CD14-positive monocyte (primary cell): ENCODE measurements around the gene OPN5. TPM values are rescaled to one million over a fixed set of nuclear protein-coding genes. Genes with fewer than 3 reads are reported as not detected.

Source experiments
- DNase-seq, 3 donors: peaks; one replicate each; pipeline ENCODE4 v3.0.0-alpha.2; 2011 to 2022
- H2AFZ ChIP-seq: 2 replicates; pipeline ENCODE4 v1.6.0; 2012; ENCODE audit warnings: mild to moderate bottlenecking, low read depth, low read length, inconsistent platforms; ENCODE audit not compliant: insufficient read depth, poor library complexity, severe bottlenecking
- H3K27ac ChIP-seq, 2 donors: 1 replicate in 1 of 2; 2 replicates in 1 of 2; pipeline ENCODE4 v1.5.1; 2012 to 2013; ENCODE audit warnings: low read length in 2 of 2, control low read depth in 1 of 2, inconsistent platforms in 1 of 2, low read depth in 1 of 2, mild to moderate bottlenecking in 1 of 2
- H3K27me3 ChIP-seq, 2 donors: one replicate each; pipeline versions ENCODE4 v1.6.0 to v1.6.1; 2011 to 2013; ENCODE audit warnings: low read length in 2 of 2; ENCODE audit not compliant: control insufficient read depth in 2 of 2, insufficient read depth in 2 of 2
- H3K36me3 ChIP-seq, 2 donors: replicated peaks in 1 of 2; 1 replicate in 1 of 2; 2 replicates in 1 of 2; pipeline versions ENCODE4 v1.5.1 to v1.6.1; 2012 to 2013; ENCODE audit warnings: low read length in 2 of 2, control low read depth in 1 of 2, inconsistent platforms in 1 of 2, mild to moderate bottlenecking in 1 of 2; ENCODE audit not compliant: insufficient read depth in 2 of 2, control insufficient read depth in 1 of 2
- H3K4me1 ChIP-seq, 2 donors: 1 replicate in 1 of 2; 2 replicates in 1 of 2; pipeline versions ENCODE4 v1.5.1 to v1.6.1; 2012 to 2013; ENCODE audit warnings: low read length in 2 of 2, control low read depth in 1 of 2, inconsistent platforms in 1 of 2, mild to moderate bottlenecking in 1 of 2, moderate library complexity in 1 of 2; ENCODE audit not compliant: insufficient read depth in 2 of 2, control insufficient read depth in 1 of 2
- H3K4me2 ChIP-seq: replicated peaks from 2 replicates; pipeline ENCODE3; 2012; ENCODE audit warnings: low read length, moderate library complexity, mild to moderate bottlenecking; ENCODE audit not compliant: poor library complexity, severe bottlenecking; ENCODE audit errors: extremely low read depth
- H3K4me3 ChIP-seq, 3 experiments: fragments of 200-600 bp in 1 of 3; sonication (generic) in 1 of 3; replicated peaks in 1 of 3; 1 replicate in 2 of 3; 2 replicates in 1 of 3; pipeline ENCODE4 v1.5.1; 2011 to 2013; ENCODE audit warnings: low read length in 3 of 3, mild to moderate bottlenecking in 3 of 3, control low read depth in 2 of 3, low read depth in 2 of 3, inconsistent platforms in 1 of 3, moderate library complexity in 1 of 3
- H3K79me2 ChIP-seq: 2 replicates; pipeline ENCODE4 v1.6.0; 2012; ENCODE audit warnings: mild to moderate bottlenecking, control low read depth, inconsistent platforms, low read length, moderate library complexity; ENCODE audit not compliant: insufficient read depth
- H3K9ac ChIP-seq: 2 replicates; pipeline ENCODE4 v1.6.0; 2017; ENCODE audit warnings: low read length, mild to moderate bottlenecking; ENCODE audit not compliant: insufficient read depth, poor library complexity, severe bottlenecking
- H3K9me3 ChIP-seq, 2 donors: replicated peaks in 1 of 2; 1 replicate in 1 of 2; 2 replicates in 1 of 2; pipeline versions ENCODE4 v1.5.1 to v1.6.1; 2012 to 2013; ENCODE audit warnings: low read length in 2 of 2, control low read depth in 1 of 2; ENCODE audit not compliant: control insufficient read depth in 1 of 2, insufficient read depth in 1 of 2
- H4K20me1 ChIP-seq: 2 replicates; pipeline ENCODE4 v1.6.0; 2012; ENCODE audit warnings: mild to moderate bottlenecking, low read length, control low read depth, moderate library complexity; ENCODE audit not compliant: insufficient read depth
- H3K27ac Mint-ChIP-seq, 7 donors: one replicate each; pipeline ENCODE4 v1.8.0; 2020; ENCODE audit warnings: mild to moderate bottlenecking in 7 of 7, mixed read lengths in 7 of 7, moderate library complexity in 6 of 7, inconsistent platforms in 2 of 7
- H3K27me3 Mint-ChIP-seq, 3 donors: one replicate each; pipeline ENCODE4 v1.8.0; 2021 to 2022; ENCODE audit warnings: low read depth in 3 of 3, mild to moderate bottlenecking in 3 of 3, mixed read lengths in 3 of 3, moderate library complexity in 3 of 3, inconsistent platforms in 1 of 3
- H3K36me3 Mint-ChIP-seq, 2 donors: one replicate each; pipeline ENCODE4 v1.8.0; 2020; ENCODE audit warnings: mixed read lengths in 2 of 2, inconsistent platforms in 1 of 2, mild to moderate bottlenecking in 1 of 2
- H3K4me1 Mint-ChIP-seq: one replicate; pipeline ENCODE4 v1.8.0; 2020; ENCODE audit warnings: mild to moderate bottlenecking, mixed read lengths
- H3K4me3 Mint-ChIP-seq, 2 donors: one replicate each; pipeline ENCODE4 v1.8.0; 2020; ENCODE audit warnings: mild to moderate bottlenecking in 2 of 2, mixed read lengths in 2 of 2, moderate library complexity in 1 of 2
- H3K9me3 Mint-ChIP-seq, 7 donors: one replicate each; pipeline ENCODE4 v1.8.0; 2020 to 2022; ENCODE audit warnings: mixed read lengths in 7 of 7, mild to moderate bottlenecking in 6 of 7, moderate library complexity in 6 of 7, inconsistent platforms in 2 of 7
- CTCF ChIP-seq: fragments of 200-600 bp; IDR thresholded peaks from one replicate; pipeline ENCODE4 v1.8.0; 2022; ENCODE audit warnings: antibody characterized with exemption, mild to moderate bottlenecking
- WGBS: methylation state at CpG from one replicate; pipeline ENCODE4 v1.1.5; 2013; ENCODE audit warnings: missing lambda C conversion rate; ENCODE audit not compliant: insufficient coverage; 5-methylcytosine and 5-hydroxymethylcytosine counted together
- intact Hi-C, 2 donors: fragments of 100-400 bp; cut with micrococcal nuclease; formaldehyde crosslinking; loops; one replicate each; pipeline versions ENCODE4 v1.15.0 to v1.15.1; 2023
- polyA plus RNA-seq, 3 donors: library from polyadenylated mRNA; depleted of rRNA in 1 of 3; unstranded in 2 of 3; stranded (reverse) in 1 of 3; fragments of 300-500 nt in 2 of 3; fragments of >200 nt in 1 of 3; fragmentation: Illumina TruSeq in 2 of 3; gene quantifications; 1 replicate in 2 of 3; 2 replicates in 1 of 3; pipeline ENCODE4 v1.2.3, GENCODE V29; 2012 to 2021

Gene OPN5
- polyA plus RNA-seq, 3 donors: not detected

GRCh38 chr6:47809873-47810272 lies 28.0 kb downstream of the OPN5 start:
- Mint-ChIP-seq H3K9me3 (peaks cover 0 to 3% (median 2%) of the 10 kb centered on the region in 7 donors), H3K27me3 (peaks cover 0 to 4% (median 0%) of the 10 kb centered on the region in 3 donors)

GRCh38 chr6:47810885-47811284 lies 29.1 kb downstream of the OPN5 start:
- no peak for TF ChIP-seq CTCF
- Mint-ChIP-seq H3K36me3 (no peaks in the 10 kb centered on the region), H3K4me1 (no peaks in the 10 kb centered on the region), H3K9me3 (peaks cover 0 to 3% (median 2%) of the 10 kb centered on the region in 7 donors), H3K27ac (no peak overlapping the region), H3K4me3 (no peak overlapping the region), H3K27me3 (peaks cover 0 to 4% (median 0%) of the 10 kb centered on the region in 3 donors)
- DNase-seq: no peak
- Histone ChIP-seq H3K27me3 (no peaks in the 10 kb centered on the region), H3K79me2 (no peaks in the 10 kb centered on the region), H3K4me3 (no peak overlapping the region), H3K27ac (no peak overlapping the region), H3K9me3 (no peaks in the 10 kb centered on the region), H3K36me3 (no peaks in the 10 kb centered on the region), H3K4me1 (no peaks in the 10 kb centered on the region), H4K20me1 (no peaks in the 10 kb centered on the region), H3K4me2 (no peak overlapping the region), H3K9ac (no peak overlapping the region), H2AFZ (no peak overlapping the region)
- intact Hi-C loops: no loop called here
- 71% methylated on average over 1 of the region's 3 CpGs for WGBS

More at GRCh38 chr6:47809873-47810272, 28.0 kb downstream of the OPN5 start:
- Mint-ChIP-seq H3K27ac (no peak overlapping the region), H3K36me3 (no peaks in the 10 kb centered on the region), H3K4me3 (no peak overlapping the region), H3K4me1 (no peaks in the 10 kb centered on the region)
- Histone ChIP-seq H3K4me1 (no peaks in the 10 kb centered on the region), H3K4me2 (no peak overlapping the region), H3K79me2 (no peaks in the 10 kb centered on the region), H2AFZ (no peak overlapping the region), H3K9ac (no peak overlapping the region), H3K27me3 (no peaks in the 10 kb centered on the region), H3K36me3 (no peaks in the 10 kb centered on the region), H3K4me3 (no peak overlapping the region), H3K27ac (no peak overlapping the region), H3K9me3 (no peaks in the 10 kb centered on the region), H4K20me1 (no peaks in the 10 kb centered on the region)
- DNase-seq: no peak
- no peak for TF ChIP-seq CTCF
- WGBS: 91% methylated on average over 4 of the region's 8 CpGs
- intact Hi-C loops: no loop called here
